HepG2 (cell line): ENCODE measurements around the gene SPACA4. TPM values are rescaled to one million over a fixed set of nuclear protein-coding genes. Genes with fewer than 3 reads are reported as not detected.

Source experiments
- CREB1 ChIP-seq, 2 experiments: fragments of 450-650 bp in 1 of 2; IDR thresholded peaks; 2 replicates each; pipeline ENCODE4 v1.6.1; 2016 to 2017; ENCODE audit warnings: control low read depth in 1 of 2, mild to moderate bottlenecking in 1 of 2, missing compliant biosample characterization in 1 of 2, missing genetic modification characterization in 1 of 2
- FOXK2 ChIP-seq: fragments of 450-650 bp; IDR thresholded peaks from 2 replicates; pipeline ENCODE4 v1.6.1; 2016
- PHF5A ChIP-seq: IDR thresholded peaks from one replicate; pipeline ENCODE4 v1.6.1; 2018; ENCODE audit warnings: low read depth, missing genetic modification reagents; ENCODE audit not compliant: unreplicated experiment
- RORA ChIP-seq: sonication (generic); formaldehyde crosslinking; IDR thresholded peaks from 2 replicates; pipeline ENCODE4 v1.5.0; 2020; ENCODE audit warnings: mild to moderate bottlenecking, missing genetic modification reagents, moderate library complexity
- SALL1 ChIP-seq: sonication (generic); formaldehyde crosslinking; IDR thresholded peaks from 2 replicates; pipeline ENCODE4 v1.8.0; 2022; ENCODE audit warnings: mild to moderate bottlenecking, missing genetic modification reagents
- SP4 ChIP-seq: sonication (generic); formaldehyde crosslinking; IDR thresholded peaks from 2 replicates; pipeline ENCODE4 v1.8.1; 2023; ENCODE audit warnings: mild to moderate bottlenecking, missing genetic modification reagents
- SRY ChIP-seq: sonication (generic); formaldehyde crosslinking; IDR thresholded peaks from 2 replicates; pipeline ENCODE4 v1.8.0; 2022; ENCODE audit warnings: mild to moderate bottlenecking, missing genetic modification reagents
- TARDBP ChIP-seq: sonication (generic); formaldehyde crosslinking; IDR thresholded peaks from 2 replicates; pipeline ENCODE4 v1.8.0; 2022; ENCODE audit warnings: mild to moderate bottlenecking, missing genetic modification reagents
- TCF7L2 ChIP-seq: IDR thresholded peaks from 2 replicates; pipeline ENCODE4 v1.6.1; 2011; ENCODE audit warnings: mild to moderate bottlenecking, low read depth, low read length, moderate library complexity
- XBP1 ChIP-seq: sonication (generic); formaldehyde crosslinking; IDR thresholded peaks from 2 replicates; pipeline ENCODE4 v1.5.0; 2020; ENCODE audit warnings: missing genetic modification reagents
- ZBTB38 ChIP-seq: sonication (generic); formaldehyde crosslinking; IDR thresholded peaks from 2 replicates; pipeline ENCODE4 v1.5.1; 2020; ENCODE audit warnings: mild to moderate bottlenecking, missing genetic modification reagents
- ZFY ChIP-seq: sonication (generic); formaldehyde crosslinking; IDR thresholded peaks from 2 replicates; pipeline ENCODE4 v1.4.0; 2020; ENCODE audit warnings: missing genetic modification reagents
- ZNF143 ChIP-seq: sonication (generic); formaldehyde crosslinking; IDR thresholded peaks from 2 replicates; pipeline ENCODE4 v1.4.0; 2020; ENCODE audit warnings: missing genetic modification reagents
- ZNF3 ChIP-seq: IDR thresholded peaks from 2 replicates; pipeline ENCODE4 v1.7.0; 2017; ENCODE audit warnings: inconsistent platforms
- ZNF816 ChIP-seq: sonication (generic); formaldehyde crosslinking; IDR thresholded peaks from 2 replicates; pipeline ENCODE4 v1.8.0; 2022; ENCODE audit warnings: missing genetic modification reagents, mild to moderate bottlenecking, borderline replicate concordance
- polyA plus RNA-seq, 8 experiments: library from polyadenylated mRNA; depleted of rRNA in 3 of 8; stranded (reverse) in 7 of 8; unstranded in 1 of 8; fragments of >200 nt; fragmentation: Illumina TruSeq in 4 of 8; extraction: Trizol in 4 of 8; gene quantifications; 2 replicates each; pipeline versions ENCODE4 v1.2.1 to v1.2.3, GENCODE V29; 2011 to 2016; ENCODE audit warnings: low read depth in 4 of 8, missing spikeins in 1 of 8, mixed read lengths in 1 of 8; ENCODE audit not compliant: insufficient read depth in 1 of 8
- total RNA-seq, 5 experiments: library from RNA; depleted of rRNA; stranded (reverse); fragments of >200 nt; fragmentation: Illumina TruSeq; extraction: Trizol; gene quantifications; 2 replicates each; pipeline ENCODE4 v1.2.3, GENCODE V29; 2016; ENCODE audit warnings: low read depth in 1 of 5
- TF ChIP-seq, protein P1 (sequence below): sonication (generic); formaldehyde crosslinking; IDR thresholded peaks from 2 replicates; pipeline ENCODE4 v1.4.0; 2020; ENCODE audit warnings: mild to moderate bottlenecking, missing genetic modification reagents
- TF ChIP-seq, protein P2 (sequence below): sonication (generic); formaldehyde crosslinking; IDR thresholded peaks from 2 replicates; pipeline ENCODE4; 2020; ENCODE audit warnings: missing genetic modification reagents, mild to moderate bottlenecking, borderline replicate concordance
- TF ChIP-seq, protein P3 (sequence below): IDR thresholded peaks from 2 replicates; pipeline ENCODE4 v1.6.1; 2016; ENCODE audit warnings: mild to moderate bottlenecking
- TF ChIP-seq, protein P4 (sequence below): sonication (generic); formaldehyde crosslinking; IDR thresholded peaks from 2 replicates; pipeline ENCODE4 v1.5.0; 2020; ENCODE audit warnings: missing genetic modification reagents
- TF ChIP-seq, protein P5 (sequence below): fragments of 450-650 bp; IDR thresholded peaks from 2 replicates; pipeline ENCODE4 v1.6.1; 2017

The SPACA4 gene
- total and polyA plus RNA-seq, 2 of the 13 experiments (the other 11 are each of a cell fraction or from before 2014, with no cell fraction given) = not detected

DNA sequence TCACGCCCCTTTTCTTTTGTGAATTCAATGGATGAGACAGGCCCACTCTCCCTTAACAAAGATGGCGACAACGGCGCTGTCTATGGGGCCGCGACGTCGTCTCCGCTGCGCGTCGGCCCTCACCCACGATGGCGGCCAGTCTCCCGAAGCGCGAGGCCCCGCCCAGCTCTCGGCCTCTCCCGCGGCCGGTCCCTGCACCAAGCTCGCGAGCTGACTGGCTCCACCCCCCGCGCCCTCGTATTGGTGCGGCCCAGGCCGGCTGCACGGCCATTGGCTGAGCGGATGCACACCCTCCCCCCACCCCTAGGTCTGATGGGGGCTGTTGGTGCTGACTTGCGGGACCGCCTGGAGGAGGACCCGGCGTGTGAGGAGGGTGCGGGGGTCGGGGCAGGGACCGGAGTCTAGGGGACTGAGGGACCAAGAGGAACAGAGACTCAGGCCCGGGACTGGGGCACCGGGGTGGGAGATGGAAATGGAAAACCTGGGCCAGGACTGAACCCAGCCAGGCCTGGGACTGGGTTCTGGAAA lies 17.6 kb downstream of the SPACA4 start (continued):
- TF ChIP-seq ZBTB38 (CRISPR knock-in tag) = no peak
- TF ChIP-seq, protein P1, sequence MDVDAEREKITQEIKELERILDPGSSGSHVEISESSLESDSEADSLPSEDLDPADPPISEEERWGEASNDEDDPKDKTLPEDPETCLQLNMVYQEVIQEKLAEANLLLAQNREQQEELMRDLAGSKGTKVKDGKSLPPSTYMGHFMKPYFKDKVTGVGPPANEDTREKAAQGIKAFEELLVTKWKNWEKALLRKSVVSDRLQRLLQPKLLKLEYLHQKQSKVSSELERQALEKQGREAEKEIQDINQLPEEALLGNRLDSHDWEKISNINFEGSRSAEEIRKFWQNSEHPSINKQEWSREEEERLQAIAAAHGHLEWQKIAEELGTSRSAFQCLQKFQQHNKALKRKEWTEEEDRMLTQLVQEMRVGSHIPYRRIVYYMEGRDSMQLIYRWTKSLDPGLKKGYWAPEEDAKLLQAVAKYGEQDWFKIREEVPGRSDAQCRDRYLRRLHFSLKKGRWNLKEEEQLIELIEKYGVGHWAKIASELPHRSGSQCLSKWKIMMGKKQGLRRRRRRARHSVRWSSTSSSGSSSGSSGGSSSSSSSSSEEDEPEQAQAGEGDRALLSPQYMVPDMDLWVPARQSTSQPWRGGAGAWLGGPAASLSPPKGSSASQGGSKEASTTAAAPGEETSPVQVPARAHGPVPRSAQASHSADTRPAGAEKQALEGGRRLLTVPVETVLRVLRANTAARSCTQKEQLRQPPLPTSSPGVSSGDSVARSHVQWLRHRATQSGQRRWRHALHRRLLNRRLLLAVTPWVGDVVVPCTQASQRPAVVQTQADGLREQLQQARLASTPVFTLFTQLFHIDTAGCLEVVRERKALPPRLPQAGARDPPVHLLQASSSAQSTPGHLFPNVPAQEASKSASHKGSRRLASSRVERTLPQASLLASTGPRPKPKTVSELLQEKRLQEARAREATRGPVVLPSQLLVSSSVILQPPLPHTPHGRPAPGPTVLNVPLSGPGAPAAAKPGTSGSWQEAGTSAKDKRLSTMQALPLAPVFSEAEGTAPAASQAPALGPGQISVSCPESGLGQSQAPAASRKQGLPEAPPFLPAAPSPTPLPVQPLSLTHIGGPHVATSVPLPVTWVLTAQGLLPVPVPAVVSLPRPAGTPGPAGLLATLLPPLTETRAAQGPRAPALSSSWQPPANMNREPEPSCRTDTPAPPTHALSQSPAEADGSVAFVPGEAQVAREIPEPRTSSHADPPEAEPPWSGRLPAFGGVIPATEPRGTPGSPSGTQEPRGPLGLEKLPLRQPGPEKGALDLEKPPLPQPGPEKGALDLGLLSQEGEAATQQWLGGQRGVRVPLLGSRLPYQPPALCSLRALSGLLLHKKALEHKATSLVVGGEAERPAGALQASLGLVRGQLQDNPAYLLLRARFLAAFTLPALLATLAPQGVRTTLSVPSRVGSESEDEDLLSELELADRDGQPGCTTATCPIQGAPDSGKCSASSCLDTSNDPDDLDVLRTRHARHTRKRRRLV (CRISPR knock-in tag) = no peak
- TF ChIP-seq PHF5A (CRISPR knock-in tag) = no peak
- TF ChIP-seq TARDBP = peak; percentile 35; the same call in 1 of the 2 replicates
- TF ChIP-seq RORA (CRISPR knock-in tag) = no peak
- TF ChIP-seq, protein P2, sequence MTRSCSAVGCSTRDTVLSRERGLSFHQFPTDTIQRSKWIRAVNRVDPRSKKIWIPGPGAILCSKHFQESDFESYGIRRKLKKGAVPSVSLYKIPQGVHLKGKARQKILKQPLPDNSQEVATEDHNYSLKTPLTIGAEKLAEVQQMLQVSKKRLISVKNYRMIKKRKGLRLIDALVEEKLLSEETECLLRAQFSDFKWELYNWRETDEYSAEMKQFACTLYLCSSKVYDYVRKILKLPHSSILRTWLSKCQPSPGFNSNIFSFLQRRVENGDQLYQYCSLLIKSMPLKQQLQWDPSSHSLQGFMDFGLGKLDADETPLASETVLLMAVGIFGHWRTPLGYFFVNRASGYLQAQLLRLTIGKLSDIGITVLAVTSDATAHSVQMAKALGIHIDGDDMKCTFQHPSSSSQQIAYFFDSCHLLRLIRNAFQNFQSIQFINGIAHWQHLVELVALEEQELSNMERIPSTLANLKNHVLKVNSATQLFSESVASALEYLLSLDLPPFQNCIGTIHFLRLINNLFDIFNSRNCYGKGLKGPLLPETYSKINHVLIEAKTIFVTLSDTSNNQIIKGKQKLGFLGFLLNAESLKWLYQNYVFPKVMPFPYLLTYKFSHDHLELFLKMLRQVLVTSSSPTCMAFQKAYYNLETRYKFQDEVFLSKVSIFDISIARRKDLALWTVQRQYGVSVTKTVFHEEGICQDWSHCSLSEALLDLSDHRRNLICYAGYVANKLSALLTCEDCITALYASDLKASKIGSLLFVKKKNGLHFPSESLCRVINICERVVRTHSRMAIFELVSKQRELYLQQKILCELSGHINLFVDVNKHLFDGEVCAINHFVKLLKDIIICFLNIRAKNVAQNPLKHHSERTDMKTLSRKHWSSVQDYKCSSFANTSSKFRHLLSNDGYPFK (CRISPR knock-in tag) = no peak
- TF ChIP-seq ZNF3 (CRISPR knock-in tag) = no peak
- peak; percentile 64; the same call in 1 of the 2 replicates for TF ChIP-seq ZFY (CRISPR knock-in tag)
- no peak for TF ChIP-seq TCF7L2
- TF ChIP-seq CREB1 (IDR thresholded peaks at IDR 0.05) = peak; percentile 71; the same call in 1 of the 2 replicates
- peak; percentile 76 for TF ChIP-seq CREB1 (CRISPR knock-in tag; IDR thresholded peaks at IDR 0.05)
- TF ChIP-seq, protein P3, sequence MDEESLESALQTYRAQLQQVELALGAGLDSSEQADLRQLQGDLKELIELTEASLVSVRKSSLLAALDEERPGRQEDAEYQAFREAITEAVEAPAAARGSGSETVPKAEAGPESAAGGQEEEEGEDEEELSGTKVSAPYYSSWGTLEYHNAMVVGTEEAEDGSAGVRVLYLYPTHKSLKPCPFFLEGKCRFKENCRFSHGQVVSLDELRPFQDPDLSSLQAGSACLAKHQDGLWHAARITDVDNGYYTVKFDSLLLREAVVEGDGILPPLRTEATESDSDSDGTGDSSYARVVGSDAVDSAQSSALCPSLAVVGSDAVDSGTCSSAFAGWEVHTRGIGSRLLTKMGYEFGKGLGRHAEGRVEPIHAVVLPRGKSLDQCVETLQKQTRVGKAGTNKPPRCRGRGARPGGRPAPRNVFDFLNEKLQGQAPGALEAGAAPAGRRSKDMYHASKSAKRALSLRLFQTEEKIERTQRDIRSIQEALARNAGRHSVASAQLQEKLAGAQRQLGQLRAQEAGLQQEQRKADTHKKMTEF (CRISPR knock-in tag) = peak; percentile 50; the same call in 1 of the 2 replicates
- TF ChIP-seq, protein P4, sequence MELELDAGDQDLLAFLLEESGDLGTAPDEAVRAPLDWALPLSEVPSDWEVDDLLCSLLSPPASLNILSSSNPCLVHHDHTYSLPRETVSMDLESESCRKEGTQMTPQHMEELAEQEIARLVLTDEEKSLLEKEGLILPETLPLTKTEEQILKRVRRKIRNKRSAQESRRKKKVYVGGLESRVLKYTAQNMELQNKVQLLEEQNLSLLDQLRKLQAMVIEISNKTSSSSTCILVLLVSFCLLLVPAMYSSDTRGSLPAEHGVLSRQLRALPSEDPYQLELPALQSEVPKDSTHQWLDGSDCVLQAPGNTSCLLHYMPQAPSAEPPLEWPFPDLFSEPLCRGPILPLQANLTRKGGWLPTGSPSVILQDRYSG (CRISPR knock-in tag) = no peak
- TF ChIP-seq, protein P5, sequence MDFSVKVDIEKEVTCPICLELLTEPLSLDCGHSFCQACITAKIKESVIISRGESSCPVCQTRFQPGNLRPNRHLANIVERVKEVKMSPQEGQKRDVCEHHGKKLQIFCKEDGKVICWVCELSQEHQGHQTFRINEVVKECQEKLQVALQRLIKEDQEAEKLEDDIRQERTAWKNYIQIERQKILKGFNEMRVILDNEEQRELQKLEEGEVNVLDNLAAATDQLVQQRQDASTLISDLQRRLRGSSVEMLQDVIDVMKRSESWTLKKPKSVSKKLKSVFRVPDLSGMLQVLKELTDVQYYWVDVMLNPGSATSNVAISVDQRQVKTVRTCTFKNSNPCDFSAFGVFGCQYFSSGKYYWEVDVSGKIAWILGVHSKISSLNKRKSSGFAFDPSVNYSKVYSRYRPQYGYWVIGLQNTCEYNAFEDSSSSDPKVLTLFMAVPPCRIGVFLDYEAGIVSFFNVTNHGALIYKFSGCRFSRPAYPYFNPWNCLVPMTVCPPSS = no peak
- peak; percentile 62; the same call in 1 of the 2 replicates for TF ChIP-seq SP4 (CRISPR knock-in tag)
- TF ChIP-seq XBP1 (CRISPR knock-in tag) = no peak
- TF ChIP-seq FOXK2 = no peak
- TF ChIP-seq SRY (CRISPR knock-in tag) = no peak
- TF ChIP-seq ZNF816 (CRISPR knock-in tag) = no peak
- TF ChIP-seq ZNF143 (CRISPR knock-in tag) = peak; percentile 40; the same call in 1 of the 2 replicates
- TF ChIP-seq SALL1 (CRISPR knock-in tag) = no peak
